Ovary (tissue), 3 donors: ENCODE results near the gene RWDD1.

Source experiments
- EP300 ChIP-seq: sonication (generic); formaldehyde crosslinking; IDR thresholded peaks from one replicate; pipeline ENCODE4 v1.6.1; 2017; ENCODE audit warnings: antibody characterized with exemption
- POLR2A ChIP-seq: fragments of 450-650 bp; IDR thresholded peaks from one replicate; pipeline ENCODE4 v1.6.1; 2017; ENCODE audit warnings: antibody characterized with exemption, mild to moderate bottlenecking, moderate library complexity
- TF ChIP-seq, protein P1 (sequence below), 3 donors: fragments of 450-650 bp in 2 of 3; fragments of 200-600 bp in 1 of 3; IDR thresholded peaks; one replicate each; pipeline versions ENCODE4 v1.5.1 to v1.8.0; 2016 to 2022; ENCODE audit warnings: antibody characterized with exemption in 3 of 3, mild to moderate bottlenecking in 1 of 3
- donor health status: DM: no; HTN: no; CAD: no.

DNA sequence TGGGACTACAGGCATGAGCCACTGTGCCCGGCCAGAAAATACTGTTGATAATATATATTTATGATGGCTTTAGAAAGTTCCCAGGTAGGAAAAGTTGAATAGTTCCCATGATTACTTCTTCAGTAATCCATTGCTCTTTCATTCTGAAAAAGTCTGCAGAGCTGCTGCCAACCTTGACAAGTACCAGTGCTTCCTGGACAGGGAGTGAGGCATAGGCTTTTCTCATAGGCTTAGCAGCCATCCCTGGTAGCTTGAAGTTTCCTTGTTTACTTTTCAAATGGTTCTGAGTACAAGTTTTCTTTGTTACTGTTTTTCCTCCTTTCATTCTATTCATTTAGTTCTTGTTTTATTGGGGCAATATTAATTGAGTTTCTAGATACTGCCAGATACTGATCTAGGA is 7.8 kb downstream of the RWDD1 start:
- TF ChIP-seq, protein P1, sequence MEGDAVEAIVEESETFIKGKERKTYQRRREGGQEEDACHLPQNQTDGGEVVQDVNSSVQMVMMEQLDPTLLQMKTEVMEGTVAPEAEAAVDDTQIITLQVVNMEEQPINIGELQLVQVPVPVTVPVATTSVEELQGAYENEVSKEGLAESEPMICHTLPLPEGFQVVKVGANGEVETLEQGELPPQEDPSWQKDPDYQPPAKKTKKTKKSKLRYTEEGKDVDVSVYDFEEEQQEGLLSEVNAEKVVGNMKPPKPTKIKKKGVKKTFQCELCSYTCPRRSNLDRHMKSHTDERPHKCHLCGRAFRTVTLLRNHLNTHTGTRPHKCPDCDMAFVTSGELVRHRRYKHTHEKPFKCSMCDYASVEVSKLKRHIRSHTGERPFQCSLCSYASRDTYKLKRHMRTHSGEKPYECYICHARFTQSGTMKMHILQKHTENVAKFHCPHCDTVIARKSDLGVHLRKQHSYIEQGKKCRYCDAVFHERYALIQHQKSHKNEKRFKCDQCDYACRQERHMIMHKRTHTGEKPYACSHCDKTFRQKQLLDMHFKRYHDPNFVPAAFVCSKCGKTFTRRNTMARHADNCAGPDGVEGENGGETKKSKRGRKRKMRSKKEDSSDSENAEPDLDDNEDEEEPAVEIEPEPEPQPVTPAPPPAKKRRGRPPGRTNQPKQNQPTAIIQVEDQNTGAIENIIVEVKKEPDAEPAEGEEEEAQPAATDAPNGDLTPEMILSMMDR (IDR thresholded peaks at IDR 0.05) = no peak
- TF ChIP-seq POLR2A (no peak), EP300 (no peak)
